HG03097 (cell line): ENCODE data around the gene ATG4D.
"Not testable (repeated sequence)": the region's sequence is repeated elsewhere in the genome, so short reads cannot be mapped to it uniquely, and the experiment has no call there.

Experiments used
- ATAC-seq: cut with Tn5 transposase; IDR thresholded peaks from one replicate; pipeline ENCODE4 v1.9.1; 2021; ENCODE audit not compliant: unreplicated experiment, low FRiP score

Gene ATG4D

GRCh38 chr19:10518444-10519361 lies 25.0 kb upstream of the ATG4D start:
- no peak for ATAC-seq

GRCh38 chr19:10519421-10519820 lies 24.3 kb upstream of the ATG4D start:
- ATAC-seq = no peak

GRCh38 chr19:10520652-10521318 lies 22.9 kb upstream of the ATG4D start:
- ATAC-seq = no peak

- no peak for ATAC-seq
These were observed 22.1 kb upstream of the ATG4D start for GRCh38 chr19:10521461-10522171.

GRCh38 chr19:10523135-10523636 lies 20.5 kb upstream of the ATG4D start:
- no peak for ATAC-seq

- ATAC-seq = no peak
These were observed 18.1 kb upstream of the ATG4D start for GRCh38 chr19:10525636-10526035.

GRCh38 chr19:10526887-10527286 lies 16.8 kb upstream of the ATG4D start:
- ATAC-seq = not testable (repeated sequence)

GRCh38 chr19:10532457-10532856 lies 11.2 kb upstream of the ATG4D start:
- no peak for ATAC-seq

- no peak for ATAC-seq
These were observed 9.9 kb upstream of the ATG4D start for GRCh38 chr19:10533646-10534386.

- ATAC-seq = no peak
These were observed 8.1 kb upstream of the ATG4D start for GRCh38 chr19:10535613-10536012.

- no peak for ATAC-seq
These were observed 6.0 kb upstream of the ATG4D start for GRCh38 chr19:10537668-10538067.

GRCh38 chr19:10538204-10538983 lies 5.3 kb upstream of the ATG4D start:
- no peak for ATAC-seq

GRCh38 chr19:10539016-10539415 lies 4.7 kb upstream of the ATG4D start:
- not testable (repeated sequence) for ATAC-seq

- ATAC-seq = no peak
These were observed 665 bp upstream of the ATG4D start for GRCh38 chr19:10543059-10543419.

GRCh38 chr19:10544242-10544752 lies 593 bp downstream of the ATG4D start:
- ATAC-seq = no peak

- ATAC-seq = no peak
These were observed 1.1 kb downstream of the ATG4D start for GRCh38 chr19:10544753-10545251.

GRCh38 chr19:10546817-10547216 lies 3.1 kb downstream of the ATG4D start:
- ATAC-seq = no peak

GRCh38 chr19:10548746-10549276 lies 5.1 kb downstream of the ATG4D start:
- ATAC-seq = no peak

GRCh38 chr19:10549733-10550132 lies 6.0 kb downstream of the ATG4D start:
- no peak for ATAC-seq
